GDM1 (cell line): ENCODE results near the gene LHX8.
"Not testable (repeated sequence)": the region's sequence is repeated elsewhere in the genome, so short reads cannot be mapped to it uniquely, and the experiment has no call there.

Experiments used
- DNase-seq: peaks from one replicate; lab custom pipeline; 2025; lab: John Stamatoyannopoulos, UW

LHX8 gene

GRCh38 chr1:75132812-75133619, 1.2 kb upstream of the LHX8 start:
- DNase-seq, result no peak

- no peak for DNase-seq
Observed at GRCh38 chr1:75134647-75135572, 722 bp downstream of the LHX8 start.

- no peak for DNase-seq
Observed at GRCh38 chr1:75135573-75136194, 1.5 kb downstream of the LHX8 start.

GRCh38 chr1:75136195-75136815, 2.1 kb downstream of the LHX8 start:
- DNase-seq, result no peak

- no peak for DNase-seq
Observed at GRCh38 chr1:75136921-75137641, 2.9 kb downstream of the LHX8 start.

GRCh38 chr1:75152092-75152491, 17.9 kb downstream of the LHX8 start:
- no peak for DNase-seq

- DNase-seq, result no peak
Observed at GRCh38 chr1:75159154-75159553, 25.0 kb downstream of the LHX8 start.

- DNase-seq, result no peak
Observed at GRCh38 chr1:75165264-75165663, 31.1 kb downstream of the LHX8 start.

GRCh38 chr1:75166821-75167220, 32.6 kb downstream of the LHX8 start:
- no peak for DNase-seq

- DNase-seq, result no peak
Observed at GRCh38 chr1:75170011-75170410, 35.8 kb downstream of the LHX8 start.

- DNase-seq, result no peak
Observed at GRCh38 chr1:75170981-75171380, 36.8 kb downstream of the LHX8 start.

GRCh38 chr1:75171876-75172275, 37.7 kb downstream of the LHX8 start:
- no peak for DNase-seq

- DNase-seq, result no peak
Observed at GRCh38 chr1:75172556-75172955, 38.4 kb downstream of the LHX8 start.

- DNase-seq, result no peak
Observed at GRCh38 chr1:75174031-75174760, 40.0 kb downstream of the LHX8 start.

- not testable (repeated sequence) for DNase-seq
Observed at GRCh38 chr1:75181214-75181955, 47.2 kb downstream of the LHX8 start.

GRCh38 chr1:75188892-75189291, 54.7 kb downstream of the LHX8 start:
- DNase-seq, result no peak

GRCh38 chr1:75198163-75198562, 64.0 kb downstream of the LHX8 start:
- no peak for DNase-seq

- no peak for DNase-seq
Observed at GRCh38 chr1:75198761-75199160, 64.6 kb downstream of the LHX8 start.

GRCh38 chr1:75202751-75203150, 68.6 kb downstream of the LHX8 start:
- no peak for DNase-seq
